Hypothalamus (tissue), 51 donors: ENCODE measurements around the gene PLA2G3.

ENCODE experiments used
- DNase-seq, 51 donors: peaks; one replicate each; lab custom pipeline; 2025; lab: John Stamatoyannopoulos, UW

The PLA2G3 gene

GRCh38 chr22:31089160-31090100, 50.9 kb downstream of the PLA2G3 start:
- peak in 33 of 51 donors; percentile 10 to 71 (median 33) for DNase-seq

- DNase-seq, result no peak
These were observed 51.9 kb downstream of the PLA2G3 start for GRCh38 chr22:31088233-31088986.

- DNase-seq, result no peak
These were observed 52.5 kb downstream of the PLA2G3 start for GRCh38 chr22:31087744-31088215.

GRCh38 chr22:31086703-31087330, 53.5 kb downstream of the PLA2G3 start:
- no peak for DNase-seq

- no peak for DNase-seq
These were observed 54.4 kb downstream of the PLA2G3 start for GRCh38 chr22:31085928-31086327.

GRCh38 chr22:31085493-31085824, 54.8 kb downstream of the PLA2G3 start:
- DNase-seq, result peak in 43 of 51 donors; percentile 44 to 92 (median 71)

GRCh38 chr22:31084811-31085492, 55.4 kb downstream of the PLA2G3 start:
- peak in 48 of 51 donors; percentile 27 to 92 (median 76) for DNase-seq
